ENCODE data around the gene LCORL.

GRCh38 chr4:17997129-17997528, 24.4 kb downstream of the LCORL start:
- TF ChIP-seq CTCF (conservative IDR thresholded peaks at IDR 0.05) (no peak), EZH2 (IDR thresholded peaks at IDR 0.05; ENCODE audit: low read depth) (no peak)

Measured in PC-9 (cell line).